GM18505 (cell line): ENCODE results near the gene CLIC1.
A peak's percentile ranks its signal among the peaks of the same experiment; 100 is the strongest.

ENCODE experiments used
- ATAC-seq: cut with Tn5 transposase; IDR thresholded peaks from one replicate; pipeline ENCODE4 v1.9.1; 2021; ENCODE audit not compliant: unreplicated experiment
- POLR2A ChIP-seq: IDR thresholded peaks from 4 replicates; pipeline ENCODE4 v1.6.1; 2011; ENCODE audit warnings: borderline replicate concordance; ENCODE audit not compliant: insufficient read depth, insufficient read length; ENCODE audit errors: extremely low read depth

CLIC1 gene

DNA sequence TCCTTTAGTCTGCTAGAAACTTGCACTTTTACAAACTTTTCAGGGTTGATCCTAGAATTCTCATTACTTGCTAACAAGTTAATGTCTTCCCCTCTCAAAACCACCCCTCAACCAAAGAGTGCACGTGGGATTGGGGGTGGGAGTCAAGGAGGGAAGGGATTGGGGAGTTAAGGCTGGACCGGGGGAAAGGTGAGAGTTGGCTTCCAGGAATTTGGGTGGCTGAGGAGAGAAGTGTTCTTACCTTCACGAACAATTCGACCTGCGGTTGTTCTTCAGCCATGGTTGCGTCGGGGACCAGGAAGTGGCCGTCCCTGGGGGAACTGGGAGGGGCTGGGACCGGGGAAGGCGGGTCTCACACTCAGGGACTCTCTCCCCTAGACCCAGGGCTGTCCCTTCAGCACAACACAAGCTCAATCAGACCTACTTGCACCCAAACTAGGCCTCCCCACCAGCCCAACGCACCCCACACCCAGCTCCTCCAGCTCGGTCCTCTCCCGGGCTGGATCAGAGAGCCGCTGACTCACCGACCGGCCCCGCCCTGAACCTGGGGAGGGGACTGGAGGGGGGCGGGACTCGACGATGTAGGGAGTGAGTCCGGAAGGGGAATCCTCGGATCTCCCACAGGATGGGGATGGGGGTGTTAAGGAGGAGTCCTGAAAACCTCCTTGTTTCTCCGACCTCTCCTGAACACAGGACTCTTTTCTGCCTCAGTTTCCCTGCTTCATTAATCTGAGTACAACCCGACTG is at the start of gene CLIC1:
TSS of gene CLIC1 (minus strand) at position 510 of the 747 bp plus-strand sequence. CDS start at position 280, 230 bp downstream.
- TF ChIP-seq POLR2A: peak; percentile 88
- no peak for ATAC-seq

GRCh38 chr6:31785475-31785874 is 49.1 kb upstream of the CLIC1 start:
- ATAC-seq: no peak

DNA sequence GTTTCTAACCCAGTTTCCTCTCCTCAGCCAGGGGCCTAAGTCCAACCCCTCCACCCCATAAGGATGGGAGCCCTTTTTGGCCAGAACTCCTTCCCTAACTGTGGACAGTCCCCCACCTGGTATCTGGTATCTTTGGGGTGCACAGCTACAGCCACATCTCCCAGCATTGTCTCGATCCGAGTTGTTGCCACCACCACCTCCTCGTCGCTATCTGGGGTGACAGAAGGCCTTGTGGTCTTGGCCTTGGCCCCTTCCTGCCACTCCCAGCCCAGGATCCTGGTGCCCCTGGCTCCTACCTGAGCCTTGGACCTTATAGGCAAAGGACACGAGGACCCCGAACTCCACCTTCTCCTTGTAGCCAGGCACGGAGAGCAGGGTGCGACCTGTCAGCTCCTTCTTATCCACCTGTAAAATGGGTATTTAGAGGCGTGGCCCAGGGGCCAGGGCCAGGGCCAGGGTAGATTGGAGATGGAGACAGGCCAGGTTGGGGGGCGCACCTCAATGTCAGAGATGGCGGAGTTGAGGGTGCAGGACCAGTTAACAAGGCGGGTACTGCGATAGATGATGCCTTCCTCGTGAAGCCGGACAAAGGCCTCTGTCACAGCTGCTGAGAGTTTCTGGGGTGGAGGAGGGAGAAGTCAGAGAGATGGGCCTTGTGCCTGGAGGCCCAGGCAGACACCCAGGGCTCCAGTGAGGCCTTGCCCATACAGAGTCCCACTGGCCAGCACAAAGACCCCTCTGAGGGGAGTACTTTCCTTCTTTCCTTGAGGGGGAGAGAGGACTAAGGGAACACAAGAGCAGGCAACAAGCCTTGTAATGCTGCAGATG is 48.0 kb upstream of the CLIC1 start:
- ATAC-seq: no peak
- no peak for TF ChIP-seq POLR2A

More at GRCh38 chr6:31785475-31785874, 49.1 kb upstream of the CLIC1 start:
- no peak for TF ChIP-seq POLR2A

DNA sequence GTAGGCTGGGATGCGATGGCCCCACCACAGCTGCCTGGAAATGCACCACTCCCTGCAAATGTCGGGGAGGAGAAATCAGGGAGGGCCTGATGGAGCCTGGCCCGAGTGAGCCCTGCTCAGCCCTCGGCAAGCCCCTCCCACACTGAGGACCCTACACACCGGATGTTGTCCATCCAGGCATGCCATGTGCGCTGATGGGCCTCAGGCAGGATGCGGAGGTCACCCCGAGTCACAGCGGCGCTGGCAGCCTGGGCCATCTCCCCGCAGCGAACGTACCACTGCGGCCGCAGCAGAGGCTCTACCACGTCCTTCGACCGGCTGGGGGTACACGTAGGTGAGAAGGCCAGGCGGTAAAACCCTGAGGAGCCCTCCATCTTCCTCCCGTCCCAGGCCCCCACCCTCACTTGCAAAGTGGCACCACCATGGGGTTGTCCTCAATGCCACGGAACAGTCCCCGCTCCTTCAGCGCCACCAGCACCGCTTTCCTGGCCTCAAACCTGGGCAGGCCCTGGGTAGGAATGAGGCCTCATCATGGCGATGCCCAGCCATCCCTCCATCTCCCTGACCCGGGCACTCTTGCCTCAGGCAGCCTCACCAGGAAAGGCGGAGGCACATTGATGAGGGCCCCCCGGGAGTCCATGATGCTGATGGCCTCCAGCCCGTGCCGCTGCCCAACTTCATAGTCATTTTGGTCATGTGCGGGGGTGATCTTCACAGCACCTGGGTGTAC is 46.0 kb upstream of the CLIC1 start:
- peak; percentile 14 for TF ChIP-seq POLR2A

DNA sequence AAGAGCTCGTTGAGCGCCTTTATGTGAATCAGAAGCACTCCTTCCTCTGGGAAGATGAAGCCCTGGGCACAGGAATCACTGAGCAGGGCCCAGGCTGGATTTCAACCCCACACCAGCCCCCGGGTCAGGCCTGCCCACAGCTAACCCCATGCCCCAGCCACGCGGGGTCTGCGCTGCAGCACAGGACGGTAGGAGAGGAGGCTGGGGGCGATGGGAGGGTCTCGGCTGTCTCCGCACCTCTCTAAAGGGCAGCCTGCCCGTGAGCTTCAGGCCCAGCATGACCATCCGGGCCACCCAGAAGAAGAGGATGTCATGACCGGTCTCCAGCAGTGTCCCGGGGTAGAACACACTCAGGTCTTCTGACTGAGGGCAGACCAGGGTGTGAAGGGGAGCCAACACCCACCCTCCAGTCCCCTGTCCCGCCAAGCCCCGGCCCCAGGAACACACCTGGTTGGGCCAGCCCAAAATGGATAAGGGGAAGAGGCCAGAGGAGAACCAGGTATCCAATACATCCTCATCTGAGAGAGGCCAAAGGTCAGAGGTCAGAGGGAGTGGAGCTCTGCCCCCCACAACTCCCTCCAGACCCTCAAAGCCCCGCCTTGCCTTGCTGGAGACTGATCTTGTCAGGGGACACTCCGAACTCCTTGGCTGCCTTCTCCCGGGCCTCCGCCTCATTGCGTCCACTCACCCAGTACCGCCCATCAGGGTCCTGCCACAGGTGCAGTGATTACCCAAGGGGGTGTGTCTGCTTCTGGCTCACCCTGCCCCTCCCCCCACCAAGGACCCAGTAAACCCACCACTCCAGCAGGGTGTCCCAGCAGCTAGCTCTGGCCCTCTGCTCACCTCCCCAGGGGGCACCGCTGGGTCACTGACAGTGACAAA is 45.2 kb upstream of the CLIC1 start:
- TF ChIP-seq POLR2A: no peak
- no peak for ATAC-seq

More for the DNA sequence above, 46.0 kb upstream of the CLIC1 start:
- ATAC-seq: no peak

- TF ChIP-seq POLR2A: peak; percentile 8
- no peak for ATAC-seq
Observed at GRCh38 chr6:31780507-31781243, 44.3 kb upstream of the CLIC1 start.

DNA sequence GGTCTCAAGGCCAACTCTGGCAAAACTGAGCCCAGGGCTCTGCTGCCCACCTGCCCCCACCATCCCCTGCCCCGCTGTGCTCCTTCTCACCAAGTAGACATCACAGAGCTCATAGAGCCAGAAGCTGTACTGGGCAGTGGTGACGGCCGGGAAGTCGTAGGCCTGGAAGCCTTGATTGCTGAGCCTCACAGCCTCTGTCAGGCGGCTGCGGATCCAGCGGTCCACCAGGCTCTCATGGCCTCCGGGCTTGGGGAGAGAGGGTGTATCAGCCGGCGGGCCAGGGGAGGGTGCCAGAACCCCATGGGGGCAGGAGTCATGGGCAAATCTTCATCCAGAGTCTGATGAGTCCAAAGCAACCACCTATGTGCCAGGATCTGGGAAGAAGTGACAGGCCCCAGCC is 43.6 kb upstream of the CLIC1 start:
- TF ChIP-seq POLR2A: no peak
- no peak for ATAC-seq

GRCh38 chr6:31778999-31779885 is 42.9 kb upstream of the CLIC1 start:
- no peak for TF ChIP-seq POLR2A
- no peak for ATAC-seq

- no peak for ATAC-seq
- TF ChIP-seq POLR2A: no peak
Observed at GRCh38 chr6:31778193-31778592, 41.9 kb upstream of the CLIC1 start.

- no peak for ATAC-seq
- no peak for TF ChIP-seq POLR2A
Observed at GRCh38 chr6:31777667-31778050, 41.3 kb upstream of the CLIC1 start.
